A549 treated with CORT108297 at 1 μM for 4 hours (cell line): ENCODE data around the gene CCL2. TPM values are rescaled to one million over a fixed set of nuclear protein-coding genes. Genes with fewer than 3 reads are reported as not detected.

ENCODE experiments used
- total RNA-seq: library from RNA; stranded (reverse); fragments of 200-300 nt; extraction: Qiagen RNA extraction; gene quantifications from 5 replicates; pipeline ENCODE4 v1.2.3, GENCODE V29; 2022

CCL2 gene
- 24.8 to 45.1 TPM (median 26.2 TPM) in 5 replicates for total RNA-seq

GRCh38 chr17:34254651-34255380 lies at the start of gene CCL2:
CCL2 (plus strand) TSS chr17:34255285; CDS start chr17:34255350, 65 bp downstream.

GRCh38 chr17:34269969-34270368 lies 14.9 kb downstream of the CCL2 start, which contains the start of gene CCL7:
CCL7 (plus strand) TSS chr17:34270221; CDS start chr17:34270291, 70 bp downstream.

GRCh38 chr17:34285286-34285792 lies 30.3 kb downstream of the CCL2 start, which contains the start of gene CCL11:
CCL11 (plus strand) TSS chr17:34285742; CDS start chr17:34285809, 67 bp downstream.

Other genes starting within 250 kb of the CCL2 start
- 0.12 to 0.24 TPM (median 0.16 TPM) in 5 replicates for gene CCL7, start 14.9 kb downstream of the CCL2 start, total RNA-seq
- not detected in 5 replicates for gene CCL11, start 30.5 kb downstream of the CCL2 start, total RNA-seq
- gene CCL8, start 64.2 kb downstream of the CCL2 start, total RNA-seq = not detected in 5 replicates
- gene CCL13, start 101.2 kb downstream of the CCL2 start, total RNA-seq = not detected in 5 replicates
- gene CCL1, start 107.9 kb downstream of the CCL2 start, total RNA-seq = not detected in 5 replicates